ENCODE data around the gene NACC2.

DNA sequence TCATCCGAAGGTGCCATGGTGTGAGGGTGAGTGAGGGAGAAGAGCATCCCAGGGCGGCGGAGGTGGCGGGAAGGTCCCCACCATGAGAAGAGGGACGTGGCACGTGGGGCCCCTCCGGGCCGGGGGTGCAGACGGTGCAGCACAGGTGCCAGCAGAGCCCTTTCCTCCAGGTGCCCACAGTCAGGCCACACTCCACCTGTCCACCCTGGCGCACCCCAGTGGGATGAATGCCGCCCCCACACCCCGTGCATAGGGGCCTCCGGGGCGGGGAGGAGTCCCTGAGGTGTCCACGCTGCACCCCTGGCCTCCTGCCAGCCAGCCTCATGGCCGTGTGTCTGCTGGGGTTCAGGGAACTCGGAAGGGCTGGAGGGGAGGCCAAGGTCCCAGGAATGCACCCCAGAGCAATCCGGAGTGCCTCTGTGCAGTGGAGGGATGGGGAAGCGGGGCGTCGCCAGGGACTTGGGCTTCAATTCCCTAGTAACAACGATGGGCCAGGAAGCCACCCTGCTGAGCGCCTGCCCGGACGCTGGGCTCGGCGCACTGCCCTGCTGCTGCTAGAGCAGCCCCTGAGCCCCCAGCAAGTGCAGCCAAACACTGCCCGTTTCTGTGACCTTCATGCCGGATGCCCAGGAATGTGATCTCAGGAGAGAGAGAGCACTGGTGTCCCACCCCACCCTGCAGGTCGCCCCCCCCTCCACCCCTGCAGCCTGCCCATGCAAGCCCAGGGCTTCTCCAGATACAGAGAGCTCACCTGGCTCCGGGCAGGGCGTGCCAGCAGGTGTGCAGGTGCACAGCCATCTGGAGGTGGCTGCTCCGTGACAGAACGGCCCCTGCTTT is 8.8 kb upstream of the NACC2 start:
- TF ChIP-seq, protein P1, sequence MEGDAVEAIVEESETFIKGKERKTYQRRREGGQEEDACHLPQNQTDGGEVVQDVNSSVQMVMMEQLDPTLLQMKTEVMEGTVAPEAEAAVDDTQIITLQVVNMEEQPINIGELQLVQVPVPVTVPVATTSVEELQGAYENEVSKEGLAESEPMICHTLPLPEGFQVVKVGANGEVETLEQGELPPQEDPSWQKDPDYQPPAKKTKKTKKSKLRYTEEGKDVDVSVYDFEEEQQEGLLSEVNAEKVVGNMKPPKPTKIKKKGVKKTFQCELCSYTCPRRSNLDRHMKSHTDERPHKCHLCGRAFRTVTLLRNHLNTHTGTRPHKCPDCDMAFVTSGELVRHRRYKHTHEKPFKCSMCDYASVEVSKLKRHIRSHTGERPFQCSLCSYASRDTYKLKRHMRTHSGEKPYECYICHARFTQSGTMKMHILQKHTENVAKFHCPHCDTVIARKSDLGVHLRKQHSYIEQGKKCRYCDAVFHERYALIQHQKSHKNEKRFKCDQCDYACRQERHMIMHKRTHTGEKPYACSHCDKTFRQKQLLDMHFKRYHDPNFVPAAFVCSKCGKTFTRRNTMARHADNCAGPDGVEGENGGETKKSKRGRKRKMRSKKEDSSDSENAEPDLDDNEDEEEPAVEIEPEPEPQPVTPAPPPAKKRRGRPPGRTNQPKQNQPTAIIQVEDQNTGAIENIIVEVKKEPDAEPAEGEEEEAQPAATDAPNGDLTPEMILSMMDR (IDR thresholded peaks at IDR 0.05): no peak
- TF ChIP-seq EZH2phosphoT487 (IDR thresholded peaks at IDR 0.05): no peak

Data from neural progenitor cell (in vitro differentiated cells).